ENCODE results near the gene MC2R. TPM values are rescaled to one million over a fixed set of nuclear protein-coding genes. Genes with fewer than 3 reads are reported as not detected.

Gene MC2R
- total RNA-seq: not detected

GRCh38 chr18:13915391-13915790, at the start of gene MC2R:
Gene MC2R (minus strand): TSS chr18:13915536. CDS start chr18:13885518, 30,018 bp downstream.

Other genes starting within 250 kb of the MC2R start
- 23.5 TPM for gene FAM210A, start 189.0 kb downstream of the MC2R start, total RNA-seq
- gene RNMT, start 188.9 kb downstream of the MC2R start, total RNA-seq: 57.6 TPM
- gene MC5R, start 91.4 kb downstream of the MC2R start, total RNA-seq: 5.0 TPM
- 102 TPM for gene ZNF519, start 216.9 kb upstream of the MC2R start, total RNA-seq

Data from parietal lobe (tissue), 1 donor.